IMR-90 (cell line): ENCODE data around the gene SRRD. TPM values are rescaled to one million over a fixed set of nuclear protein-coding genes. Genes with fewer than 3 reads are reported as not detected.

ENCODE experiments used
- ATAC-seq: fragments of 200-7000 bp; cut with Tn5 transposase; 2 replicates; pipeline ENCODE4 v1.9.1; 2020; ENCODE audit warnings: low read depth, mild to moderate bottlenecking, moderate library complexity
- BruUV-seq: library from RNA; stranded (reverse); fragments of 400-500 nt; replicated peaks from 2 replicates; lab custom pipeline; 2021; lab: Mats Ljungman, UMichigan
- CTCF ChIA-PET: fragments of 300-600 bp; formaldehyde crosslinking; extraction: SDS; loops from one replicate; lab custom pipeline; 2021; ENCODE audit warnings: antibody characterized with exemption; lab: Yijun Ruan, JAX
- POLR2A ChIA-PET: fragments of 300-600 bp; sonication (Branson Sonifier 250); formaldehyde crosslinking; loops from one replicate; lab custom pipeline; 2022; ENCODE audit warnings: antibody characterized with exemption; ENCODE audit not compliant: unreplicated experiment; lab: Charles Lee
- DNase-seq: peaks from one replicate; pipeline ENCODE4 v3.0.0; 2013
- H2AFZ ChIP-seq: replicated peaks from 2 replicates; pipeline ENCODE3; 2013; ENCODE audit warnings: low read length, mild to moderate bottlenecking; ENCODE audit not compliant: poor library complexity
- H2AK5ac ChIP-seq: 2 replicates; pipeline ENCODE4 v1.6.1; 2013; ENCODE audit warnings: low read depth, low read length, inconsistent platforms
- H2AK9ac ChIP-seq: replicated peaks from 2 replicates; pipeline ENCODE3; 2013; ENCODE audit warnings: mild to moderate bottlenecking, low read depth, low read length, moderate library complexity; ENCODE audit not compliant: poor library complexity
- H2BK120ac ChIP-seq: 2 replicates; pipeline ENCODE4 v1.6.1; 2013; ENCODE audit warnings: low read depth, low read length, inconsistent platforms
- H2BK15ac ChIP-seq: 3 replicates; pipeline ENCODE4 v1.6.1; 2013; ENCODE audit warnings: low read depth, low read length, inconsistent platforms
- H2BK20ac ChIP-seq: 2 replicates; pipeline ENCODE4 v1.6.1; 2013; ENCODE audit warnings: low read depth, mild to moderate bottlenecking, inconsistent platforms, low read length, moderate library complexity
- H2BK5ac ChIP-seq: 2 replicates; pipeline ENCODE4 v1.6.1; 2013; ENCODE audit warnings: mild to moderate bottlenecking, low read depth, low read length, inconsistent platforms; ENCODE audit not compliant: poor library complexity, severe bottlenecking
- H3K14ac ChIP-seq: replicated peaks from 2 replicates; pipeline ENCODE4 v1.6.1; 2013; ENCODE audit warnings: low read depth, low read length, inconsistent platforms
- H3K18ac ChIP-seq: 2 replicates; pipeline ENCODE4 v1.6.1; 2013; ENCODE audit warnings: low read depth, low read length, control low read depth
- H3K23ac ChIP-seq: 2 replicates; pipeline ENCODE4 v1.6.1; 2013; ENCODE audit warnings: low read depth, low read length, inconsistent platforms
- H3K27ac ChIP-seq: 2 replicates; pipeline ENCODE4 v1.5.1; 2013; ENCODE audit warnings: mild to moderate bottlenecking, control low read depth, low read length; ENCODE audit not compliant: insufficient read depth
- H3K27me3 ChIP-seq: 2 replicates; pipeline ENCODE4 v1.6.1; 2013; ENCODE audit warnings: low read length; ENCODE audit not compliant: control insufficient read depth, insufficient read depth
- H3K36me3 ChIP-seq: 2 replicates; pipeline ENCODE4 v1.6.1; 2013; ENCODE audit warnings: low read length, mixed read lengths; ENCODE audit not compliant: control insufficient read depth, insufficient read depth
- H3K4ac ChIP-seq: 2 replicates; pipeline ENCODE4 v1.6.1; 2013; ENCODE audit warnings: low read depth, low read length, inconsistent platforms
- H3K4me1 ChIP-seq: 2 replicates; pipeline ENCODE4 v1.6.1; 2013; ENCODE audit warnings: low read length, mixed read lengths; ENCODE audit not compliant: control insufficient read depth, insufficient read depth
- H3K4me2 ChIP-seq: 2 replicates; pipeline ENCODE4 v1.6.1; 2013; ENCODE audit warnings: low read depth, mild to moderate bottlenecking, control low read depth, low read length, moderate library complexity
- H3K4me3 ChIP-seq: 2 replicates; pipeline ENCODE4 v1.5.1; 2013; ENCODE audit warnings: low read depth, mild to moderate bottlenecking, control low read depth, low read length, moderate library complexity; ENCODE audit not compliant: insufficient read depth
- H3K56ac ChIP-seq: 2 replicates; pipeline ENCODE4 v1.6.1; 2013; ENCODE audit warnings: low read length, inconsistent platforms; ENCODE audit not compliant: insufficient read depth; ENCODE audit errors: extremely low read depth
- H3K79me1 ChIP-seq, 2 experiments: 2 replicates each; pipeline ENCODE4 v1.6.1; 2013; ENCODE audit warnings: low read length in 2 of 2, inconsistent platforms in 1 of 2, low read depth in 1 of 2
- H3K9ac ChIP-seq: 2 replicates; pipeline ENCODE4 v1.6.1; 2013; ENCODE audit warnings: low read depth, low read length, control low read depth
- H3K9me1 ChIP-seq: 2 replicates; pipeline ENCODE4 v1.6.1; 2013; ENCODE audit warnings: low read length, inconsistent platforms; ENCODE audit not compliant: insufficient read depth
- H3K9me3 ChIP-seq: 2 replicates; pipeline ENCODE4 v1.6.1; 2013; ENCODE audit warnings: low read length; ENCODE audit not compliant: control insufficient read depth, insufficient read depth
- H4K20me1 ChIP-seq: 2 replicates; pipeline ENCODE4 v1.6.1; 2013; ENCODE audit warnings: low read length, inconsistent platforms; ENCODE audit not compliant: insufficient read depth
- H4K5ac ChIP-seq: 2 replicates; pipeline ENCODE4 v1.6.1; 2013; ENCODE audit warnings: mild to moderate bottlenecking, low read depth, low read length, control low read depth
- H4K8ac ChIP-seq, 2 experiments: 2 replicates each; pipeline ENCODE4 v1.6.1; 2013; ENCODE audit warnings: low read depth in 2 of 2, low read length in 2 of 2, control low read depth in 1 of 2, inconsistent platforms in 1 of 2
- H4K91ac ChIP-seq: 2 replicates; pipeline ENCODE4 v1.6.1; 2013; ENCODE audit warnings: low read depth, low read length, inconsistent platforms; ENCODE audit not compliant: insufficient read depth
- BHLHE40 ChIP-seq: fragments of 150-350 bp; IDR thresholded peaks from 2 replicates; pipeline ENCODE4 v1.6.1; 2016; ENCODE audit warnings: mild to moderate bottlenecking, low read depth, low read length
- CEBPB ChIP-seq: IDR thresholded peaks from 2 replicates; pipeline ENCODE4 v1.6.1; 2012; ENCODE audit warnings: low read depth, low read length, improper control_type of control experiment
- CHD1 ChIP-seq: IDR thresholded peaks from 2 replicates; pipeline ENCODE4 v1.6.1; 2012; ENCODE audit warnings: low read depth, low read length, improper control_type of control experiment
- CTCF ChIP-seq: conservative IDR thresholded peaks from 2 replicates; pipeline ENCODE4 v1.5.1; 2012; ENCODE audit warnings: mild to moderate bottlenecking, low read depth, low read length, improper control_type of control experiment
- ELK1 ChIP-seq: fragments of 150-350 bp; IDR thresholded peaks from 2 replicates; pipeline ENCODE4 v1.6.1; 2016; ENCODE audit warnings: low read depth, mild to moderate bottlenecking, low read length, moderate library complexity, borderline replicate concordance
- FOS ChIP-seq: fragments of 150-350 bp; IDR thresholded peaks from 2 replicates; pipeline ENCODE4 v1.6.1; 2016; ENCODE audit warnings: low read depth, low read length
- MAFK ChIP-seq: IDR thresholded peaks from 2 replicates; pipeline ENCODE4 v1.6.1; 2012; ENCODE audit warnings: low read depth, low read length, improper control_type of control experiment
- MAZ ChIP-seq: IDR thresholded peaks from 2 replicates; pipeline ENCODE4 v1.6.1; 2012; ENCODE audit warnings: low read depth, mild to moderate bottlenecking, low read length, improper control_type of control experiment, moderate library complexity, borderline replicate concordance
- MXI1 ChIP-seq: IDR thresholded peaks from 2 replicates; pipeline ENCODE4 v1.6.1; 2012; ENCODE audit warnings: low read depth, mild to moderate bottlenecking, low read length, moderate library complexity, borderline replicate concordance
- NFE2L2 ChIP-seq: fragments of 150-350 bp; IDR thresholded peaks from 2 replicates; pipeline ENCODE4 v1.6.1; 2016; ENCODE audit warnings: low read depth, mild to moderate bottlenecking, low read length
- POLR2A ChIP-seq: IDR thresholded peaks from 2 replicates; pipeline ENCODE4 v1.6.1; 2012; ENCODE audit warnings: mild to moderate bottlenecking, low read depth, low read length
- RAD21 ChIP-seq: IDR thresholded peaks from 2 replicates; pipeline ENCODE4 v1.6.1; 2012; ENCODE audit warnings: low read length, improper control_type of control experiment
- RCOR1 ChIP-seq: IDR thresholded peaks from 2 replicates; pipeline ENCODE4 v1.6.1; 2012; ENCODE audit warnings: mild to moderate bottlenecking, low read length, improper control_type of control experiment; ENCODE audit not compliant: insufficient replicate concordance
- RFX5 ChIP-seq: IDR thresholded peaks from 2 replicates; pipeline ENCODE4 v1.8.0; 2012; ENCODE audit warnings: low read depth, mild to moderate bottlenecking, low read length, moderate library complexity
- SMC3 ChIP-seq: fragments of 150-350 bp; IDR thresholded peaks from 2 replicates; pipeline ENCODE4 v1.6.1; 2016; ENCODE audit warnings: low read depth, mild to moderate bottlenecking, antibody characterized with exemption, low read length, moderate library complexity
- USF2 ChIP-seq: fragments of 150-350 bp; IDR thresholded peaks from 2 replicates; pipeline ENCODE4 v1.6.1; 2017; ENCODE audit warnings: mild to moderate bottlenecking, antibody characterized with exemption, low read length, low read depth
- WGBS, 2 experiments: methylation state at CpG; one replicate each; pipeline versions ENCODE4 v1.1.5 to v1.1.7; 2013; ENCODE audit warnings: missing lambda C conversion rate in 2 of 2; ENCODE audit not compliant: insufficient read length in 1 of 2; ENCODE audit errors: extremely low coverage in 2 of 2; 5-methylcytosine and 5-hydroxymethylcytosine counted together
- dilution Hi-C: fragments of 300-500 bp; cut with HindIII; formaldehyde crosslinking; loops from one replicate; pipeline ENCODE4 v1.14.3; 2018; ENCODE audit warnings: low sequenced_read_pairs; ENCODE audit not compliant: unreplicated experiment
- in situ Hi-C: fragments of 300-500 bp; cut with MboI; formaldehyde crosslinking; loops from 3 replicates; pipeline ENCODE4 v1.14.3; 2019; ENCODE audit warnings: low sequenced_read_pairs, inconsistent platforms, mixed read lengths
- intact Hi-C: fragments of 100-400 bp; cut with micrococcal nuclease; formaldehyde crosslinking; loops from 2 replicates; pipeline ENCODE4 v1.10.0; 2022
- polyA plus RNA-seq, 3 experiments: library from polyadenylated mRNA; depleted of rRNA; stranded (reverse); fragments of >200 nt; gene quantifications; 2 replicates each; pipeline ENCODE4 v1.2.3, GENCODE V29; 2012; ENCODE audit warnings: low replicate concordance in 1 of 3
- total RNA-seq: library from RNA; depleted of rRNA; stranded (reverse); fragments of >200 nt; gene quantifications from 2 replicates; pipeline ENCODE4 v1.2.3, GENCODE V29; 2012

The SRRD gene
- total and polyA plus RNA-seq, 2 of the 4 experiments (the other 2 are of a cell fraction) = 18.3 to 24.0 TPM

GRCh38 chr22:26481694-26482093, 2.0 kb upstream of the SRRD start:
- Histone ChIP-seq H2BK15ac (no peak overlapping the region), H3K27me3 (no peaks in the 10 kb centered on the region), H3K4me1 (peaks cover 14% of the 10 kb centered on the region), H4K8ac (no peak overlapping the region), H3K9me1 (peaks cover 3% of the 10 kb centered on the region; the same call in 1 of the 2 replicates), H3K79me1 (peaks cover 33 to 70% of the 10 kb centered on the region in 2 experiments), H2AFZ (no peak overlapping the region), H4K91ac (no peak overlapping the region), H4K5ac (no peak overlapping the region), H3K9ac (no peak overlapping the region), H3K4me3 (no peak overlapping the region), H2BK120ac (no peak overlapping the region), H3K9me3 (no peaks in the 10 kb centered on the region), H2BK20ac (no peak overlapping the region), H3K36me3 (peaks cover 11% of the 10 kb centered on the region), H3K18ac (no peak overlapping the region), H3K56ac (no peak overlapping the region), H3K27ac (no peak overlapping the region), H3K4ac (no peak overlapping the region), H2AK9ac (no peak overlapping the region), H3K4me2 (no peak overlapping the region), H2BK5ac (no peak overlapping the region), H3K14ac (no peak overlapping the region), H4K20me1 (no peaks in the 10 kb centered on the region), H3K23ac (no peak overlapping the region), H2AK5ac (no peak overlapping the region)
- POLR2A ChIA-PET = no interaction called here
- in situ Hi-C loops = no loop called here
- TF ChIP-seq MXI1 (no peak), CTCF (no peak), SMC3 (no peak), USF2 (no peak), CEBPB (no peak), MAZ (no peak), NFE2L2 (no peak), POLR2A (no peak), RFX5 (no peak), ELK1 (no peak), RAD21 (no peak), CHD1 (no peak), RCOR1 (no peak), MAFK (no peak), FOS (no peak), BHLHE40 (no peak)
- WGBS, 2 experiments = no CpG with 5 or more reads among the region's 4 CpGs
- CTCF ChIA-PET = no interaction called here
- intact Hi-C loops = no loop called here
- BruUV-seq = no TSS peak
- dilution Hi-C loops = no loop called here
- no peak for ATAC-seq
- DNase-seq = no peak
